ENCODE results near the gene TNFSF9.
"Not testable (repeated sequence)": the region's sequence is repeated elsewhere in the genome, so short reads cannot be mapped to it uniquely, and the experiment has no call there.

DNA sequence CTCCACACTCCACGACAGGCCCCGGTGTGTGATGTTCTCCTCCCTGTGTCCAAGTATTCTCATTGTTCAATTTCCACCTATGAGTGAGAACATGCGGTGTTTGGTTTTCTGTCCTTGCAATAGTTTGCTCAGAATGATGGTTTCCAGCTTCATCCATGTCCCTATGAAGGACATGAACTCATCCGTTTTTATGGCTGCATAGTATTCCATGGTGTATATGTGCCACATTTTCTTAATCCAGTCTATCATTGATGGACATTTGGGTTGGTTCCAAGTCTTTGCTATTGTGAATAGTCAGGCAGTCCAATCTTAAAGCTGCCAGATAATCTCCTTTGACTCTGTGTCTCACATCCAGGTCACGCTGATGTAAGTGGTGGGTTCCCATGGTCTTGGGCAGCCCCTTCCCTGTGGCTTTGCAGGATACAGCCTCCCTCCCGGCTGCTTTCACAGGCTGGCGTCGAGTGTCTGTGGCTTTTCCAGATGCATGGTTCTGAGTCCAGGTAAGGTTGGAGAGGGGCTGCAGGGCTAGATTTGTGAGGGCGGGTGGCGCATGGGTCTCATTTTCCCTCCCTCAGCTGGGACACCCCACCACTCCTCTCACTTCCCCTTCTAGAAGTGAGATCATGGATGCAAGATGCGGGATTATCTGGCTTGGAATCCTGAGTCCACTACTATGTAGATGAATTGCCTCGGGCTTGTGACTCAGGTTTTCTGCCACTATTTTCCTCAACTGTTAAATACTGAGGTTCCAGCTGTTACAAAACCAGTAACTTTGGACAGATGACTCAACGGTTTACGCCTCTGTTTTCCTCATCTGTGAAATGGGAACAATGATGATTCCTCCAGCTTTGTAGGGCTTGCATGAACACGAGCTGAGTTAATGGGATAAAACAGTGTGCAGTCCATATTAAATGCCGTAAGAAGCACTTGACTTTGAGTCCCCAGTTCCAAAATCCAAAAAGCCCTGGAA is 52.0 kb downstream of the TNFSF9 start:
- TF ChIP-seq, protein P1, sequence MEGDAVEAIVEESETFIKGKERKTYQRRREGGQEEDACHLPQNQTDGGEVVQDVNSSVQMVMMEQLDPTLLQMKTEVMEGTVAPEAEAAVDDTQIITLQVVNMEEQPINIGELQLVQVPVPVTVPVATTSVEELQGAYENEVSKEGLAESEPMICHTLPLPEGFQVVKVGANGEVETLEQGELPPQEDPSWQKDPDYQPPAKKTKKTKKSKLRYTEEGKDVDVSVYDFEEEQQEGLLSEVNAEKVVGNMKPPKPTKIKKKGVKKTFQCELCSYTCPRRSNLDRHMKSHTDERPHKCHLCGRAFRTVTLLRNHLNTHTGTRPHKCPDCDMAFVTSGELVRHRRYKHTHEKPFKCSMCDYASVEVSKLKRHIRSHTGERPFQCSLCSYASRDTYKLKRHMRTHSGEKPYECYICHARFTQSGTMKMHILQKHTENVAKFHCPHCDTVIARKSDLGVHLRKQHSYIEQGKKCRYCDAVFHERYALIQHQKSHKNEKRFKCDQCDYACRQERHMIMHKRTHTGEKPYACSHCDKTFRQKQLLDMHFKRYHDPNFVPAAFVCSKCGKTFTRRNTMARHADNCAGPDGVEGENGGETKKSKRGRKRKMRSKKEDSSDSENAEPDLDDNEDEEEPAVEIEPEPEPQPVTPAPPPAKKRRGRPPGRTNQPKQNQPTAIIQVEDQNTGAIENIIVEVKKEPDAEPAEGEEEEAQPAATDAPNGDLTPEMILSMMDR (IDR thresholded peaks at IDR 0.05) = not testable (repeated sequence)
- not testable (repeated sequence) for TF ChIP-seq EP300, POLR2AphosphoS5 (IDR thresholded peaks at IDR 0.05)
